Activated CD8-positive, alpha-beta memory T cell treated with anti-CD3 and anti-CD28 coated beads, Interleukin-2, amount 10 ng/mL, durations not matched to agents 7 days and 5 days (primary cell): ENCODE measurements around the gene RALGAPA1. TPM values are rescaled to one million over a fixed set of nuclear protein-coding genes. Genes with fewer than 3 reads are reported as not detected.

Experiments
- ATAC-seq: fragments of 150-1000 bp; cut with Tn5 transposase; one replicate; pipeline ENCODE4 v1.10.0; 2021; ENCODE audit warnings: moderate library complexity
- CTCF ChIA-PET: fragments of 350-600 bp; sonication (Branson Sonifier 250); formaldehyde crosslinking; loops from one replicate; lab custom pipeline; 2021; ENCODE audit warnings: antibody characterized with exemption; lab: Charles Lee
- DNase-seq: peaks from one replicate; pipeline ENCODE4 v3.0.0-alpha.2; 2020
- H3K27ac Mint-ChIP-seq: one replicate; pipeline ENCODE4 v1.8.0; 2021; ENCODE audit warnings: mild to moderate bottlenecking, mixed read lengths
- H3K27me3 Mint-ChIP-seq: one replicate; pipeline ENCODE4 v1.8.0; 2021; ENCODE audit warnings: mixed read lengths
- H3K36me3 Mint-ChIP-seq: one replicate; pipeline ENCODE4 v1.8.0; 2021; ENCODE audit warnings: mild to moderate bottlenecking, mixed read lengths
- H3K4me1 Mint-ChIP-seq: one replicate; pipeline ENCODE4 v1.8.0; 2021; ENCODE audit warnings: mixed read lengths
- H3K4me3 Mint-ChIP-seq: one replicate; pipeline ENCODE4 v1.8.0; 2021; ENCODE audit warnings: mild to moderate bottlenecking, moderate library complexity, mixed read lengths
- H3K9me3 Mint-ChIP-seq: one replicate; pipeline ENCODE4 v1.8.0; 2022; ENCODE audit warnings: low read depth, mixed read lengths
- total RNA-seq, 2 experiments: library from RNA; stranded (reverse); gene quantifications; one replicate each; pipeline ENCODE4 v1.2.3, GENCODE V29; 2021

RALGAPA1 gene
- total RNA-seq, 2 experiments from 2014 or later, result 29.3 to 34.8 TPM

- Mint-ChIP-seq H3K27ac (no peak overlapping the region), H3K4me1 (no peaks in the 10 kb centered on the region), H3K9me3 (peaks cover 3% of the 10 kb centered on the region), H3K27me3 (peaks cover 45% of the 10 kb centered on the region), H3K4me3 (no peak overlapping the region), H3K36me3 (no peaks in the 10 kb centered on the region)
- ATAC-seq, result no peak
- no peak for DNase-seq
- CTCF ChIA-PET, result no interaction called here
These were observed 283.4 kb downstream of the RALGAPA1 start for GRCh38 chr14:35525695-35526094.

- H3K4me3 Mint-ChIP-seq, result no peak overlapping the region
- ATAC-seq (no peak), DNase-seq (no peak)
- H3K27ac Mint-ChIP-seq, result no peak overlapping the region
- CTCF ChIA-PET, result no interaction called here
- H3K9me3 Mint-ChIP-seq, result peaks cover 3% of the 10 kb centered on the region
- H3K27me3 Mint-ChIP-seq, result peaks cover 22% of the 10 kb centered on the region
- H3K36me3 Mint-ChIP-seq, result no peaks in the 10 kb centered on the region
- no peaks in the 10 kb centered on the region for H3K4me1 Mint-ChIP-seq
These were observed 289.1 kb downstream of the RALGAPA1 start for GRCh38 chr14:35519986-35520385.

- Mint-ChIP-seq H3K4me1 (no peaks in the 10 kb centered on the region), H3K27me3 (peaks cover 9% of the 10 kb centered on the region), H3K36me3 (no peaks in the 10 kb centered on the region), H3K27ac (no peak overlapping the region), H3K4me3 (no peak overlapping the region), H3K9me3 (no peaks in the 10 kb centered on the region)
- no peak for ATAC-seq
- no peak for DNase-seq
- CTCF ChIA-PET, result no interaction called here
These were observed 293.2 kb downstream of the RALGAPA1 start for GRCh38 chr14:35515916-35516315.

GRCh38 chr14:35512765-35513164 lies 296.3 kb downstream of the RALGAPA1 start:
- no peaks in the 10 kb centered on the region for H3K4me1 Mint-ChIP-seq
- peaks cover 11% of the 10 kb centered on the region for H3K27me3 Mint-ChIP-seq
- no peak for ATAC-seq
- no peak overlapping the region for H3K27ac Mint-ChIP-seq
- no peaks in the 10 kb centered on the region for H3K36me3 Mint-ChIP-seq
- CTCF ChIA-PET, result no interaction called here
- H3K9me3 Mint-ChIP-seq, result no peaks in the 10 kb centered on the region
- no peak for DNase-seq
- no peak overlapping the region for H3K4me3 Mint-ChIP-seq

- peaks cover 2% of the 10 kb centered on the region for H3K4me1 Mint-ChIP-seq
- no peak overlapping the region for H3K4me3 Mint-ChIP-seq
- ATAC-seq, result no peak
- peaks cover 16% of the 10 kb centered on the region for H3K27me3 Mint-ChIP-seq
- H3K27ac Mint-ChIP-seq, result no peak overlapping the region
- H3K9me3 Mint-ChIP-seq, result no peaks in the 10 kb centered on the region
- DNase-seq, result no peak
- CTCF ChIA-PET, result no interaction called here
- H3K36me3 Mint-ChIP-seq, result no peaks in the 10 kb centered on the region
These were observed 299.2 kb downstream of the RALGAPA1 start for GRCh38 chr14:35509846-35510245.

GRCh38 chr14:35506927-35507326 lies 302.2 kb downstream of the RALGAPA1 start:
- CTCF ChIA-PET, result no interaction called here
- ATAC-seq (no peak), DNase-seq (no peak)
- no peak overlapping the region for H3K27ac Mint-ChIP-seq
- H3K36me3 Mint-ChIP-seq, result no peaks in the 10 kb centered on the region
- peaks cover 28% of the 10 kb centered on the region for H3K27me3 Mint-ChIP-seq
- H3K4me1 Mint-ChIP-seq, result peaks cover 2% of the 10 kb centered on the region
- H3K9me3 Mint-ChIP-seq, result no peaks in the 10 kb centered on the region
- H3K4me3 Mint-ChIP-seq, result no peak overlapping the region

- H3K27me3 Mint-ChIP-seq, result peaks cover 31% of the 10 kb centered on the region
- H3K4me3 Mint-ChIP-seq, result no peak overlapping the region
- H3K27ac Mint-ChIP-seq, result no peak overlapping the region
- H3K4me1 Mint-ChIP-seq, result peaks cover 2% of the 10 kb centered on the region
- no peaks in the 10 kb centered on the region for H3K36me3 Mint-ChIP-seq
- no peaks in the 10 kb centered on the region for H3K9me3 Mint-ChIP-seq
- ATAC-seq, result no peak
- DNase-seq, result no peak
- CTCF ChIA-PET, result no interaction called here
These were observed 302.6 kb downstream of the RALGAPA1 start for GRCh38 chr14:35506461-35506860.

- no peak for ATAC-seq
- H3K27me3 Mint-ChIP-seq, result peaks cover 38% of the 10 kb centered on the region
- no peak overlapping the region for H3K4me3 Mint-ChIP-seq
- no peak for DNase-seq
- H3K36me3 Mint-ChIP-seq, result no peaks in the 10 kb centered on the region
- H3K4me1 Mint-ChIP-seq, result peaks cover 2% of the 10 kb centered on the region
- CTCF ChIA-PET, result no interaction called here
- H3K27ac Mint-ChIP-seq, result no peak overlapping the region
- no peaks in the 10 kb centered on the region for H3K9me3 Mint-ChIP-seq
These were observed 304.8 kb downstream of the RALGAPA1 start for GRCh38 chr14:35504260-35504659.

- Mint-ChIP-seq H3K27me3 (peaks cover 39% of the 10 kb centered on the region), H3K4me1 (peaks cover 2% of the 10 kb centered on the region), H3K4me3 (no peak overlapping the region), H3K27ac (no peak overlapping the region), H3K36me3 (no peaks in the 10 kb centered on the region), H3K9me3 (no peaks in the 10 kb centered on the region)
- no peak for ATAC-seq
- DNase-seq, result no peak
- CTCF ChIA-PET, result no interaction called here
These were observed 305.4 kb downstream of the RALGAPA1 start for GRCh38 chr14:35503646-35504045.

- no peaks in the 10 kb centered on the region for H3K36me3 Mint-ChIP-seq
- H3K4me1 Mint-ChIP-seq, result no peaks in the 10 kb centered on the region
- H3K27ac Mint-ChIP-seq, result no peak overlapping the region
- ATAC-seq (no peak), DNase-seq (no peak)
- no peak overlapping the region for H3K4me3 Mint-ChIP-seq
- CTCF ChIA-PET, result interaction anchor here (0.7 kb wide), 1 partner anchor 186 kb away, joined by 3 read pairs; no protein-coding TSS in a partner anchor
- peaks cover 42% of the 10 kb centered on the region for H3K27me3 Mint-ChIP-seq
- H3K9me3 Mint-ChIP-seq, result peaks cover 2% of the 10 kb centered on the region
These were observed 309.9 kb downstream of the RALGAPA1 start for GRCh38 chr14:35499180-35499579.

GRCh38 chr14:35495278-35495677 lies 313.8 kb downstream of the RALGAPA1 start:
- Mint-ChIP-seq H3K4me1 (no peaks in the 10 kb centered on the region), H3K4me3 (no peak overlapping the region), H3K27me3 (peaks cover 29% of the 10 kb centered on the region), H3K36me3 (no peaks in the 10 kb centered on the region), H3K27ac (no peak overlapping the region), H3K9me3 (peaks cover 2% of the 10 kb centered on the region)
- no peak for ATAC-seq
- no peak for DNase-seq
- CTCF ChIA-PET, result no interaction called here

- DNase-seq (no peak), ATAC-seq (no peak)
- no peaks in the 10 kb centered on the region for H3K4me1 Mint-ChIP-seq
- H3K4me3 Mint-ChIP-seq, result no peak overlapping the region
- CTCF ChIA-PET, result no interaction called here
- H3K9me3 Mint-ChIP-seq, result no peaks in the 10 kb centered on the region
- H3K27ac Mint-ChIP-seq, result no peak overlapping the region
- H3K27me3 Mint-ChIP-seq, result peaks cover 14% of the 10 kb centered on the region
- H3K36me3 Mint-ChIP-seq, result no peaks in the 10 kb centered on the region
These were observed 316.5 kb downstream of the RALGAPA1 start for GRCh38 chr14:35492569-35493014.
